Fibroblast of the aortic adventitia (primary cell): Measurements from ENCODE around the gene CCDC27. TPM values are rescaled to one million over a fixed set of nuclear protein-coding genes. Genes with fewer than 3 reads are reported as not detected.
A peak's percentile ranks its signal among the peaks of the same experiment; 100 is the strongest.
"Not testable (repeated sequence)": the region's sequence is repeated elsewhere in the genome, so short reads cannot be mapped to it uniquely, and the experiment has no call there.

Experiments
- DNase-seq: peaks from one replicate; pipeline ENCODE4 v3.0.0-alpha.2; 2010; ENCODE audit warnings: low read depth
- H3K4me3 ChIP-seq: 2 replicates; pipeline ENCODE4 v1.5.1; 2011; ENCODE audit warnings: low read depth, mild to moderate bottlenecking, control low read depth, low read length, moderate library complexity
- CTCF ChIP-seq: IDR thresholded peaks from 2 replicates; pipeline ENCODE4 v1.5.1; 2011; ENCODE audit warnings: mild to moderate bottlenecking, low read length, control low read depth, inconsistent platforms; ENCODE audit not compliant: insufficient read depth
- total RNA-seq: library from RNA; depleted of rRNA; stranded (reverse); fragments of >200 nt; gene quantifications from 2 replicates; pipeline ENCODE4 v1.2.3, GENCODE V29; 2012; ENCODE audit warnings: low replicate concordance

CCDC27 gene
- total RNA-seq, 1 donor: not detected

- TF ChIP-seq CTCF: no peak
- H3K4me3 ChIP-seq: peak overlapping the region; percentile 71
- DNase-seq: no peak
Measured at GRCh38 chr1:3746389-3746829, 5.8 kb upstream of the CCDC27 start.

- DNase-seq: peak; percentile 62
- no peak for TF ChIP-seq CTCF
Measured at GRCh38 chr1:3746830-3747521, 5.3 kb upstream of the CCDC27 start.

GRCh38 chr1:3747522-3747848 lies 4.8 kb upstream of the CCDC27 start:
- peak overlapping the region; percentile 71 for H3K4me3 ChIP-seq
- no peak for TF ChIP-seq CTCF
- no peak for DNase-seq

More at GRCh38 chr1:3746830-3747521, 5.3 kb upstream of the CCDC27 start:
- H3K4me3 ChIP-seq: peak overlapping the region; percentile 71

- DNase-seq: no peak
- peak overlapping the region; percentile 71 for H3K4me3 ChIP-seq
- TF ChIP-seq CTCF: no peak
Measured at GRCh38 chr1:3747903-3748302, 4.3 kb upstream of the CCDC27 start.

- H3K4me3 ChIP-seq, DNase-seq: not testable (repeated sequence)
Measured at GRCh38 chr1:3748316-3748900, 3.8 kb upstream of the CCDC27 start.

- DNase-seq: no peak
- H3K4me3 ChIP-seq: no peak overlapping the region
- TF ChIP-seq CTCF: no peak
Measured at GRCh38 chr1:3749512-3749911, 2.7 kb upstream of the CCDC27 start.

- DNase-seq: no peak
- TF ChIP-seq CTCF: no peak
- H3K4me3 ChIP-seq: no peak overlapping the region
Measured at GRCh38 chr1:3750741-3751140, 1.5 kb upstream of the CCDC27 start.
